Stimulated activated CD4-positive, alpha-beta T cell treated with anti-CD3 and anti-CD28 coated beads, Interleukin-12 subunit alpha, Interleukin-12 subunit beta, amount 100 ng/mL, for 48 hours (primary cell): ENCODE results near the gene SCN2A.

Experiments
- DNase-seq, 3 donors: peaks; one replicate each; pipeline ENCODE4 v3.0.0-alpha.2; 2020; ENCODE audit warnings: low read depth in 2 of 3, low spot score in 1 of 3

The SCN2A gene

GRCh38 chr2:165239230-165239629 is at the start of gene SCN2A:
TSS of gene SCN2A (plus strand) at chr2:165239414. CDS start at chr2:165295824, 56,410 bp downstream.
- peak in 1 of 3 donors; percentile 15 for DNase-seq

DNA sequence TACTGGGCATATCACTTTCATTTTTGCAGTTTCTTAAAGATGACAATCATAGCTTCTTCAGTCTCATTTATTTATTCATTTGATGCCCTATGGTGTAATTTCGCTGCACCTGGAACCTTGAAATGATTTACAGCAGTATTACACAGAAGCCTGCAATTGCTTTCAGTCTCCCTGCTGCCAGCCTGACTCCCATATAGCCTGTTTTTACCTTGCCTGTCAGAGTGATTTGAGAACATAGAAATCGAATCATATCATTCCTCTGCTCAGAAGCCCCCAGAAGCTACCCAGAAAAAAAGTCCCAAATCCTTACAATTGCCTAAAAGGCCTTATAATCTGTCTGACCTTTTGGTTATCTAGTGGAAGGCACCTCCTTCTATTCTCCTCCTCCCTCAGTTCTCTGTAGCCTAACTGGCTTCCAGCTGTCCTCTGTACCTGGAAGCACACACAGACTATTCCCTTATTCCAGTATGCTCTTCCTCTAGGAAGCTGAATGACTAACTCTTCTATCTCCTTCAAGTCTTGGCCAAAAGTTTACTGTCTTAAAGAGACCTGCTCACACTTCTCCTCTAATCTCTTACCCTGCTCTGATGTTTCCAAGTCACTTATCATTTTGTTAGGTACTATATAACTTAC is 48.0 kb upstream of the SCN2A start:
- no peak for DNase-seq

DNA sequence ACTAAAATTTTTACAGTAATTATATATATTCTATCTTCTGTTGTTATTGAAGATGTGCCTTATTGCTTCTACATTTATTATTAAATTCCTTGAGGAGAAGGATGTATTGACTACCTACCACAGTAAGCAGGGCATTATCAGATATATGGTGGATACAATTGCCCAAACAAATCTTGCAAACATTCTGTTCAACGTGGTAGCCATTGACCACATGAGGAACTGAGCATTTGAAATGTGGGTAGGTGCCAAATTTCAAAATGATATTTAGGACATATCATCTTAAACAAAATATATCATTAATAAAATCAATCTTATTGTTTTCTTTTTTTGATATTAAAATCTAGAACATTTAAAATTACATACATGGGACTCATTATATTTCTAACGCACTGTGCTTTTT is 46.5 kb upstream of the SCN2A start:
- DNase-seq, result no peak

DNA sequence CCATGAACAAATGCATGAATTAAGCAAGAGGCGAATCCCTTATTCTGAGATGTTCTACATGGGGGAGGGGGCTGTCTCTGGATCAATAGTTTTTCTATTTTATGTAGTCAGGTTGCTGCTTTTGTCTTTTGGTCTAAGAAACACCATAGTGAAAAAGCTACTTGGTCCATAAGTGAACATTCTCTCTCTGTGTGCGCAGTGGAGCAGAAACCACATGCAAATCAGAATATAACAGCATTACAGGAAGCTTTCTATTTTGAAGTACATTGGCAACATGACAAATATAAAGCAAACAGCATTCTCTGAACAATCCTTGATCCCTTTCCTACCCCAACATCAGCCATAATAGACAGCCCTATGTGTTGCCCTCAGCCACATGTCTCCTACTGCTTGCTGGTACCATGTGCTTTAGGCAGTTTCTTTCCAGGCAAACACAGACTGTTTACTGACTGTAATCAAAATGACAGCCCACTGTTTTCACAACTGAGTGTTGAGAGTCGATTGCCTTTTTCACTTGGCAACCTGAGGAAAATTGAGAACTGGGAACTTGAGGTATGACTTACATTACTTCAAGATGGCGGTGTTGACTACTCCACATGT is 45.9 kb upstream of the SCN2A start:
- no peak for DNase-seq

- no peak for DNase-seq
Measured at GRCh38 chr2:165196411-165196810, 42.8 kb upstream of the SCN2A start.

- DNase-seq, result no peak
Measured at GRCh38 chr2:165197346-165197745, 41.9 kb upstream of the SCN2A start.

DNA sequence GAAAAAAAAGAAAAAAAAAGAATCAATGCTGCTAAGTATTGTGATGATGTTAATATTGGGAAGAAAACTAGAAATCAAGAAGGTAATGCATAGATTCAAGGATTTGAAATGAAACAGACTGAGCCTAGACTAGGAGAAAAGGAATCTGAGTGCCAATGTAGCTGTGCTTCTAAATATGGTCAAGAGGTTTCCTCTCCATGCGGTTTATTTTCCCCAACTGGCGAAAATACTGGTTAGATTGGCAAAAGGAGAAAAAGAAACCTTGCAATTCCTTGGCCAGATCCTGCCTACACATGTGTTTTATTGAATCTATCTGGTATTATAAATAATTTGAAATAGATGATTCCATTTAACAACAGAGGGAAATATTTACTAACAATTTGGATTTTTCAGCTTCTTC is 41.0 kb upstream of the SCN2A start:
- no peak for DNase-seq

GRCh38 chr2:165202239-165202638 is 37.0 kb upstream of the SCN2A start:
- DNase-seq, result no peak

GRCh38 chr2:165203689-165204559 is 35.3 kb upstream of the SCN2A start, which contains the start of gene SCN3A:
TSS of gene SCN3A (minus strand) at chr2:165204050. CDS start at chr2:165176394, 27,656 bp downstream.
- no peak for DNase-seq

DNA sequence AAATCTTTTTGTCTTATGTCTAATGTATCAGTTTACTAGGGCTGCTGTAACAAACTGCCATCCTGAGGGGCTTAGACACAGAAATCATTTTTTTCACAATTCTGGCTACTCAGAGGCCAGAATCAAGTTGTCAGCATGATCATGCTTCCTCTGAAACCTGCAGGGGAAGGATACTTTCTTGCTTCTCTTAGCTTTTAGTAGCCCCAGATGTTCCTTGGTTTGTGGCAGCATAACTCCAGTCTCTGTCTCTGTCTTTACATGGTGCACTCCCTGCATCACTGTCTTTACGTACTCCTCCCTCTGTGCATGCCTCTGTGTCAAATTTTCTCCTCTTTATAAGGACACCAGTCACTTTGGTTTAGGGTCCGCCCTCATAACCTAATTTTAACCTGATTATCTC is 33.3 kb upstream of the SCN2A start:
- DNase-seq, result no peak

- DNase-seq, result no peak
Measured at GRCh38 chr2:165208094-165208493, 31.1 kb upstream of the SCN2A start.

- DNase-seq, result no peak
Measured at GRCh38 chr2:165214093-165214492, 25.1 kb upstream of the SCN2A start.

- no peak for DNase-seq
Measured at GRCh38 chr2:165219481-165219880, 19.7 kb upstream of the SCN2A start.

- no peak for DNase-seq
Measured at GRCh38 chr2:165224941-165225340, 14.3 kb upstream of the SCN2A start.

- no peak for DNase-seq
Measured at GRCh38 chr2:165227571-165227970, 11.6 kb upstream of the SCN2A start.

DNA sequence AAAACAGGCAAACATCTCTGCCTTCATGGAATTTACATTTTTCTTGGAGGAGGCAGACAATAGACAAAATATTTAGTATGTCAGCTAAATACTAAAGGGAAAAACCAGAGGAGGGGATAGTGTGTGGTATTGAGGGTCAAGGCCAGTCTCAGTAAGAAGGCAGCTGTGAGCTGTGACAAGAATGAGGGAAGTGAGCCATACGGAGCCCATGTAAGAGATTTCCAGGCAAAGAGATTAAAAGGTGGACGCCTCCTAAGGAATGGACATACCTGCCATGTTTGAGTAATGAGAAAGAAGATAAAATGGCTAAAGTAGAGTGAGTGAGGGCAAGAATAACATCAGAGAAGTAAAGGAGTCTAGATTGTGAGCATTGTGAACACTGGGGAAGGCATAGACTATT is 2.2 kb upstream of the SCN2A start:
- DNase-seq, result no peak

- DNase-seq, result no peak
Measured at GRCh38 chr2:165238295-165238694, 919 bp upstream of the SCN2A start.

GRCh38 chr2:165239856-165240515 is 772 bp downstream of the SCN2A start:
- DNase-seq, result no peak

DNA sequence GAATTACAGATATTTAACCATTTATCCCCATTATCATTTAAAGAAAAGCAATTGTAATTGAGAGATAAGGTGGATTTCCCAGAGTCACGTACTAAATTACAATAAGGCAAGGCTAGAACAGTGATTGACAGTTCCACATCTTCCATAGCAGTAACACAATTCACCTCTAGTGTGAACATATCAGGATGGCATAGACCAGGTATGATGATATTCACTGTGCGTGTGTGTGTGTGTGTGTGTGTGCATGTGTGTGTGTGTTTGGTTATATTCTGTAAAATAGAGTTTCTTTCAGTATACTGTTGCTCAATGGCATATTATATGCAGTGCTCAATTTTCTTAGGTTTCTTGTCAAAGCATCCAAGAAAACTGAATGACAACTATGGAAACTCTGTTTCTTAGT is 1.7 kb downstream of the SCN2A start:
- no peak for DNase-seq

DNA sequence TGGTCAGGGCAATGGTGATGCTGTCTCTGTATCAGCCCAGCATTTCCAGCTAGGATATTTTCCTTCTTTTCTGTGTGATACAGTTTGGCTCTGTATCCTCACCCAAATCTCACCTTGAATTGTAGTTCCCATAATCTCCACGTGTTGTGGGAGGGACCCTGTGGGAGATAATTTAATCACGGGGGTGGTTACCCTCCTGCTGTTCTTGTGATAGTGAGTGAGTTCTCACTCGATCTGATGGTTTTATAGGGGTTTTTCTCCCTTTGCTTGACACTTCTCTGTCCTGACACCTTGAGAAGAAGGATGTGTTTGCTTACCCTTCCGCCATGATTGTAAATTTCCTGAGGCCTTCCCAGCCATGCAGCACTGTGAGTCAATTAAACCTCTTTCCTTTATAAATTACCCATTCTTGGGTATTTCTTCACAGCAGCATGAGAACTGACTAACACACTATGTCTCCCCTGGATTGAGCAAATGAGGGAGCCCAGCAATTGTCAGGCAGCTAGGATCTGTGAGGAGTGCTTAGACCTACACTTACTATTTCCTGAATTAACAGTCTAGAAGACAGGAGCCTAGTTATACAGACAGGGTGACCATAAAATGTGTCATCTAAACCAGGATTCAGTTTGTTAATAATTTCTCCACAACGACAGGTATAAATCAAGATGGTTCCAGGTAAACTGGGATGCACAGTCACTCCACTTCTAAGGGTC is 6.0 kb downstream of the SCN2A start:
- no peak for DNase-seq

- DNase-seq, result no peak
Measured at GRCh38 chr2:165248238-165248637, 9.0 kb downstream of the SCN2A start.
